Measurements from ENCODE around the gene ZSWIM1.

DNA sequence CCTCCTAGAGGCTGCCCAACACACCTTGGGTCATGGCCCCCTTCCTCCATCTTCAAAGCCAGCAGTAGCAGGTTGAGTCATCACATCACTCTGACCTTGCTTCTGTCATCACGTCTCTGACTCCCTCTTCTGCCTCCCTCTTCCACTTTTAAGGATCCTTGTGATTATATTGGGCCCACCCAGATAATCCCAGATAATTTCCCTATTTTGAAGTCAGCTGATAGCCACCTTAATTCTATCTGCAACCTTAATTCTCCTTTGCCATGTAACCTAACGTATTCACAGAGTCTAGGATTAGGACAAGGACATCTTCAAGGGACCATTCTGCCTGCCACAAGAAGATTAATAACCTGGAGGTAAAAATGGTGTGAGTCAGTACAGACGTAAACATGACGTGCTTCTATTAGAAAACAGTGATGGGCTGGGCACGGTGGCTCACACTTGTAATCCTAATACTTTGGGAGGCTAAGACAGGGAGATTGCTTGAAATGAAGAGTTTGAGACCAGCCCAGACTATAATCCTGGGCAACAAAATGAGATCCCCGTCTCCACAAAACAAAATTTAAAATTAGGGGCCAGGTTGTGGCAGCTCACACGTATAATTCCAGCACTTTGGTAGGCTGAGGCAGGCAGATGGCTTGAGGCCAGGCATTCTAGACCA, 20.3 kb upstream of the ZSWIM1 start:
- TF ChIP-seq POLR2A (IDR thresholded peaks at IDR 0.05) = no peak
- no peak for TF ChIP-seq CTCF (IDR thresholded peaks at IDR 0.05 in 8 of 11, conservative IDR thresholded peaks at IDR 0.05 in 3 of 11)
- TF ChIP-seq POLR2AphosphoS5 (IDR thresholded peaks at IDR 0.05) = no peak
